GM19438 (cell line): ENCODE data around the gene RAPGEF2.
"Not testable (repeated sequence)": the region's sequence is repeated elsewhere in the genome, so short reads cannot be mapped to it uniquely, and the experiment has no call there.

Source experiments
- ATAC-seq: cut with Tn5 transposase; IDR thresholded peaks from one replicate; pipeline ENCODE4 v1.9.1; 2021; ENCODE audit warnings: low read depth; ENCODE audit not compliant: unreplicated experiment

The RAPGEF2 gene

GRCh38 chr4:159227984-159228383 lies 125.1 kb downstream of the RAPGEF2 start:
- no peak for ATAC-seq

GRCh38 chr4:159229164-159229563 lies 126.3 kb downstream of the RAPGEF2 start:
- ATAC-seq = no peak

GRCh38 chr4:159232465-159233106 lies 129.7 kb downstream of the RAPGEF2 start:
- no peak for ATAC-seq

GRCh38 chr4:159235779-159236368 lies 133.0 kb downstream of the RAPGEF2 start:
- ATAC-seq = no peak

DNA sequence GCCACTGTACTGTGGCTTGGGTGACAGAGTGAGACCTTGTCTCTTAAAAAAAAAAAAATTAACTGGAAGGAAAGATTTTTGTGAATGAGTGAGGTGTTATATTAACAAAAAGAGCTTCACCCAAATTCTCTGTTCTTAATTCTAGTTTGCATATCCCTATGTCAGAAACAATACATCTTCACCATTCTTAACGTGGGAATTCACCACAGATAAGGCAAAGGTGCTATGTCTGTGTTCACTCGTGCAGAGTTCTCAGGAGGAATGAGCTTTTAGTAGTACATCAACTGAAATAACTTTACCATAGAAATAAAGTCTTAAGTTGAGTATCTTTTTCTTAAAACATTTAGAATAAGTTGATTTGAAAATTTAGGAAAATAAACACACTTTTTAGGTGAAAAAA lies 135.1 kb downstream of the RAPGEF2 start:
- ATAC-seq = no peak

GRCh38 chr4:159238631-159239030 lies 135.8 kb downstream of the RAPGEF2 start:
- ATAC-seq = no peak

DNA sequence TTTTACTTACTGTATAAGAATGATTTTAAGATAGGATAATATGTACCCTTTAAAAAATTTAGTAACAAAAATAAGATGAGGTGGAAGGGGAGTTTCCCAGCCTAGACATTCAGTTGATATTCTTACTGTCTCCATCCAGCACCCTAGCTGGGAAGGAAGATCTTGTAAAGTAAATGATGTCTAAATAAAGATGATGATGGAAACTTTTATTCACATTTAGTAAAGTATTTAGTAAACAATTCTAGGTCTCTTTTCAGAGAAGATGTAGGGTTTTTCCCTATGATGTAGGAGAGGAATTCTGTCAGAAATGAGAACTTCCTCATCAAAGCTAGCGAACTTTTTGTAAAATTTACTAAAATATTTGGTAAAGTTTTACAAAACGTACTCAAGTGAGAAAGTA lies 136.8 kb downstream of the RAPGEF2 start:
- ATAC-seq = no peak

- ATAC-seq = no peak
Observed at GRCh38 chr4:159240046-159240445, 137.2 kb downstream of the RAPGEF2 start.

DNA sequence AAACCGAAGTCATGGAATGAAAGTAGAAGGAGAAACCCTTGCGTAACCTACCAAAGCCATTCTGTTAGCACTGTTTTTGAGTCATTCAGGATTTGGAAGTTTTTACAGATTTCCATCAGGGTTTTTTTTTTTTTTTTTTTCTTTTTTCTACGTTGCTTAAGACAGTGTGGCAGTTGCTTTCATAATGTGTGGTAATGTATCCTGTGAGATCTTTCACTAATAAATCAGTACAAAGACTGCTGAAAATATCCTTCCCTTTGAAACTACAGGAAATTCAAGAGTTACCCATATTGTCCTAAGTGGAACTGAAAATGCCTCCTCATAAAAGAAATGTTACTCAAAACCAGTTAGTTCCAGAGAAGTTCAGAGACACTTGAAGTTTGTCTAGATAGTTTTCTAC lies 137.8 kb downstream of the RAPGEF2 start:
- ATAC-seq = no peak

GRCh38 chr4:159242427-159242826 lies 139.5 kb downstream of the RAPGEF2 start:
- ATAC-seq = no peak

DNA sequence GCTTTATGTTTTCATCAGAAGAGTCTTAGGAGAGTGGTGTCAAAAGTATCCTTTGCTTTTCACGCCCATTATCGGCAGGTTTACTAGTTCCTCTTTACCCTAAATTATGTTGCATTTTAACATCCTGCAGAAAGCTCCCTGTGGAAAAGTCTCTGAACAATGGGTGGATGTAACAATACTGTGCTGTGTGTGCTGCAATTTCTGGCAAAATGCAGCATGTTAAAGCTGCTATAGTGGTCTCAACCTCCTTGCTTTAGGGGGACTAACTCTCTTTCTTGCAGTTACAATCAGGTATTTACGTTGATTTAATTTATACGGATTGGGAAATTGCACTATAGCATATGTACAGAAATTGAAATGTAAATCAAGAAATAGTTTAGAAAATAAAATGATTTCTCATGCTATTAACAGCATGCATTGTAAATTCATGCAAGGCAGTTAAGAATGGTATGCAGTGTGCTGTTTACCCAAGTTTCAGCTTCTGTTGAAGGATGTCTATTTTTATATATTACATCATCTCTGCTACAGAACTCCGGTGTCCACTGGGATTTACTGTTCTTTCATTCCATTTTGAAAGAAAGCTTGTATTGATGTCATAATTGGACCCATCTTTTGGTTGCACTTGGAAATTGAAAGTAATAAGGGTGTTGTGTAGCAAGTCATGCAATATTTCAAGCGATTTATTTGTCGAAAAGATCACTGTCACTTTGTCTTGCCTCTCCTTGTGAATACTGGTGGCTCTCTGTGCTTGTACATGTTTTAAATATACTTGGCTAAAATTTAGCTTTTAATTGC lies 145.7 kb downstream of the RAPGEF2 start:
- ATAC-seq = no peak

DNA sequence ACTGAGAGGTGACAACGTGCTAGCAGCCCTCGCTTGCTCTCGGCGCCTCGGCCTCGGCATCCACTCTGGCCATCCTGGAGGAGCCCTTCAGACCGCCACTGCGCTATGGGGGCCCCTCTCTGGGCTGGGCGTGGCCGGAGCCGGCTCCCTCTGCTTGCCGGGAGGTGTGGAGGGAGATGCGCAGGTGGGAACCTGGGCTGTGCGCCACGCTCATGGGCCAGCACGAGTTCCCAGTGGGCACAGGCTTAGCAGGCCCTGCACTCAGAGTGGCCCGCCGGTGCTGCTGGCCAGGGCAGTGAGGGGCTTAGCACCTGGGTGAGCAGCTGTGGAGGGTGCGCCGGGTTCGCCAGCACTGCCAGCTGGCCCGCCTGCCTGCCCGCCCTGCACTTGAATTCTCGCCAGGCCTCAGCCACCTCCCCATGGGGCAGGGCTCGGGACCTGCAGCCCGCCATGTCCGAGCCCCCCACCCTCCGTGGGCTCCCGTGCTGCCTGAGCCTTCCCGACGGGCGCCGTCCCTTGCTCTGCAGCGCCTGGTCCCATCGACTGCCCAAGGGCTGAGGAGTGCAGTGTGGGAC lies 148.0 kb downstream of the RAPGEF2 start:
- no peak for ATAC-seq

- ATAC-seq = not testable (repeated sequence)
Observed at GRCh38 chr4:159251580-159251979, 148.7 kb downstream of the RAPGEF2 start.

- no peak for ATAC-seq
Observed at GRCh38 chr4:159252491-159252890, 149.6 kb downstream of the RAPGEF2 start.

DNA sequence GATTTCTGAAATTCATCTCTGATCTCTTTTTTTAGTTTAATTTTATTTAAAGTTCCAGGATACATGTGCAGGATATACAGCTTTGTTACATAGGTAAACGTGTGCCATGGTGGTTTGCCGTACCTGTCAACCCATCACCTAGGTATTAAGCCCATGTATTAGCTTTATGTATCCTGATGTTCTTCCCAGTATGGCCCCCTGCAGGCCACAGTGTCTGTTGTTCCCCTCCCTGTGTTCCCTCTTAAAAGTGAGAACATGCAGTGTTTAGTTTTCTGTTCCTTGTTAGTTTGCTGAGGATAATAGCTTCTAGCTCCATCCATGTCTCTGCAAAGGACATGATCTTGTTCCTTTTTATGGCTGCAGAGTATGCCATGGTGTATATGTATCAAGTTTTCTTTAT lies 153.2 kb downstream of the RAPGEF2 start:
- ATAC-seq = no peak

DNA sequence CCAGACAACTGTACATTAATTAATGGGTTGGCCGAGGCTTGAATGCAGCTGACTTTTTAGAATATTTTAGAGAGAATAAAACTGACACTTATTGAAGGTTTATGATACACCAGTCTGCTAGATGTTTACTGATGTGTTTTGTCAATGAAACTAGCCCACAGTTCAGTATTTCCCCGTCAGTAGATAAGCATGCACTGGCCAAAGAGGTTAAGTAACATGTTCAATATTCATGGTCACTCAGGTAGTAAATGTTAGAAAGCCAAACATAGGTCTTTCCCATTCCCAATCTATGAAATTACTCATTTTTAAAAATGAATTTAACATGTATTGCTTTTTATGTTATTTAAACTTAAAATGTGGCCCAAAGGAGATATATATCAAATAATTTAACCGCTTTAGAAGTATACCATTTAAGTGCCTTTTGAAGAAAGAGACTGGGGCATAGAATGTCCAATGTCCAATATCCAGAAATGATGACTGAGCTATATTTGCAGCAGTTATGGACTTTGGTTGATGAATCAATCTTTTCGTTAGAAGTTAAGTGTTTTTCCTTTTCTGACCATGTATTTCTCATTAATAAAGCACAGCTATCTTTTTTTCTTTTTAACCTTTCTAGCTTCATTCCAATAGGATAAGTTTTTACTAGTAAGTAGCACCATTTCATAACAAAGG lies 156.1 kb downstream of the RAPGEF2 start:
- ATAC-seq = no peak

- no peak for ATAC-seq
Observed at GRCh38 chr4:159264057-159264456, 161.2 kb downstream of the RAPGEF2 start.

DNA sequence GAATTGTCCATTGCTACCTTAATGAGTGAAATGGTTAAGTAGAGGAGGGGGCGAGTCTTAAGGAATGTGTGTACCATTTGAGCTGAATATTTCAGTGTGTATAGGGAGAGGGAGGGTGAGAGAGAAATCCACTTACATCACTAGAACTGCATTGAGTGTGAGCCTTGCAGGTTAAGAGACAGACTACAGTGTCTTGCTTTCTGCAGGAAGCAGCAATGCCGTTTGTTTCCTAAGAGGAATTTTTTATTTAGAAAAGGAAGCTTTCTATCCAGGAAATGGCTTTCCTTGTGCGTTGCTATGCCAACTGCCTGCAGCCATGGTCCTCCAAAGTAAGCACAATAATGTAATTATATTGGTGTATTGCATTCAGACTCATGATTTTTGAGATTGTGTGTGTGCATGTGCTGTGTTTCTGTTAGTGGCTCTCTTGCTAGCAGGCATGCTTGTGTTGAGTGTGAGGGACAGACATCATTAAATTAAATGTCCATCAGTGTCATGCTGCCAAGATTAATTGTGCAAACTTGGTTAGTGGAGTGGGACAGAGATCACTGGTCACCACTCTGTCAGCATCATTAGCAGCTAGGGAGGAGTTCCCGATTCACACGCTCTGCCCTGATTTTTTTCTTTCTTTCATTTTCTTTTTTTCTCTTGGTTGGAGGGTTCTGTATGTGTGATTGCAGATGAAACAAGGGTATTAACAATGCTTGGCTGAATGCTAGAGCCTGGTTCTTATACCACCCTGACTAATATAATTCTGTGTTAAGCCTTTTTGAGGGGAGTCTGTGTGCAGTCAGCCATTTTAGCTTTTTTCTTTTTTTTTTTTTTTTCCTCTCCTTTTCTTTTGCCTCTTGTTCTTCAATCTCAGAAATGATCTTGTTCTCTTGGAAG lies 164.3 kb downstream of the RAPGEF2 start:
- ATAC-seq = no peak

DNA sequence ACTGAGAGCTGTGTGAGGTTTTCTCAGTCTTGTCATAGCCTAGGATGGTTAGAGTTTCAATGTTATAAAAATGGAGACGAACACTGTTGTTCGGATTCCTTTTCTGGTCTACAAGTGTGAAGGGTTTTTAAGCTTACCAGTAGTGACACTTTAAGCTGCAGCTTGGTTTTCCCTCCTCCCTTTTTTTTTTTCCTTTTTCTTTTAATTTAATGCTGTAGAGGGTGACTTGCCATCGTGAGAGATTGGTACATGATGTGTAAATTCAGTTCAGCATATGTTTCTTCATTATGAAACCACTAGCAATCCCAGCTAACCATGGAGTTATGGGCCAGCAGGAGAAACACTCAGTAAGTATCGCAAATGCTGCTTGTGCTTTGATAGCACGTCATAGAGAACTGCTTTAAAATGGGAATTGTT lies 165.0 kb downstream of the RAPGEF2 start:
- no peak for ATAC-seq

GRCh38 chr4:159268607-159269006 lies 165.7 kb downstream of the RAPGEF2 start:
- no peak for ATAC-seq
